ENCODE data around the gene CTIF.

Gene CTIF

GRCh38 chr18:48682768-48683167 is 143.9 kb downstream of the CTIF start:
- DNase-seq (ENCODE audit: low read depth) = no peak

GRCh38 chr18:48683197-48683596 is 144.4 kb downstream of the CTIF start:
- no peak for DNase-seq (ENCODE audit: low read depth)

GRCh38 chr18:48683661-48684060 is 144.8 kb downstream of the CTIF start:
- DNase-seq (ENCODE audit: low read depth) = no peak

- DNase-seq (ENCODE audit: low read depth) = no peak
Observed at GRCh38 chr18:48687346-48688042, 148.7 kb downstream of the CTIF start.

- no peak for DNase-seq (ENCODE audit: low read depth)
Observed at GRCh38 chr18:48688961-48689360, 150.1 kb downstream of the CTIF start.

- DNase-seq (ENCODE audit: low read depth) = no peak
Observed at GRCh38 chr18:48689548-48689947, 150.7 kb downstream of the CTIF start.

GRCh38 chr18:48690494-48690893 is 151.7 kb downstream of the CTIF start:
- no peak for DNase-seq (ENCODE audit: low read depth)

GRCh38 chr18:48693006-48693405 is 154.2 kb downstream of the CTIF start:
- no peak for DNase-seq (ENCODE audit: low read depth)

- peak; percentile 37 for DNase-seq (ENCODE audit: low read depth)
Observed at GRCh38 chr18:48693625-48694262, 154.9 kb downstream of the CTIF start.

- DNase-seq (ENCODE audit: low read depth) = no peak
Observed at GRCh38 chr18:48694295-48694694, 155.5 kb downstream of the CTIF start.

- no peak for DNase-seq (ENCODE audit: low read depth)
Observed at GRCh38 chr18:48695671-48696070, 156.8 kb downstream of the CTIF start.

- no peak for DNase-seq (ENCODE audit: low read depth)
Observed at GRCh38 chr18:48696218-48696617, 157.4 kb downstream of the CTIF start.

GRCh38 chr18:48697441-48697840 is 158.6 kb downstream of the CTIF start:
- no peak for DNase-seq (ENCODE audit: low read depth)

- no peak for DNase-seq (ENCODE audit: low read depth)
Observed at GRCh38 chr18:48698707-48699106, 159.9 kb downstream of the CTIF start.

- no peak for DNase-seq (ENCODE audit: low read depth)
Observed at GRCh38 chr18:48699761-48700160, 160.9 kb downstream of the CTIF start.

GRCh38 chr18:48700446-48700845 is 161.6 kb downstream of the CTIF start:
- no peak for DNase-seq (ENCODE audit: low read depth)

- DNase-seq (ENCODE audit: low read depth) = no peak
Observed at GRCh38 chr18:48702346-48703027, 163.7 kb downstream of the CTIF start.

- no peak for DNase-seq (ENCODE audit: low read depth)
Observed at GRCh38 chr18:48703028-48703386, 164.2 kb downstream of the CTIF start.

- no peak for DNase-seq (ENCODE audit: low read depth)
Observed at GRCh38 chr18:48703418-48703817, 164.6 kb downstream of the CTIF start.

- DNase-seq (ENCODE audit: low read depth) = no peak
Observed at GRCh38 chr18:48705043-48705442, 166.2 kb downstream of the CTIF start.

GRCh38 chr18:48705531-48705930 is 166.7 kb downstream of the CTIF start:
- no peak for DNase-seq (ENCODE audit: low read depth)

GRCh38 chr18:48706731-48707130 is 167.9 kb downstream of the CTIF start:
- peak; percentile 69 for DNase-seq (ENCODE audit: low read depth)

- peak; percentile 78 for DNase-seq (ENCODE audit: low read depth)
Observed at GRCh38 chr18:48707636-48708296, 168.9 kb downstream of the CTIF start.

All from amniotic epithelial cell (primary cell).